Neural crest cell (in vitro differentiated cells): Measurements from ENCODE around the gene TBC1D14. TPM values are rescaled to one million over a fixed set of nuclear protein-coding genes. Genes with fewer than 3 reads are reported as not detected.

Source experiments
- DNase-seq: peaks from one replicate; pipeline ENCODE4 v3.0.0; 2021; ENCODE audit warnings: low read depth, mixed read lengths, low spot score
- H3K27ac Mint-ChIP-seq: one replicate; pipeline ENCODE4 v1.8.0; 2021; ENCODE audit warnings: mild to moderate bottlenecking, mixed read lengths; ENCODE audit not compliant: unreplicated experiment
- H3K27me3 Mint-ChIP-seq: 2 replicates; pipeline ENCODE4 v1.8.0; 2021; ENCODE audit warnings: low read depth, mild to moderate bottlenecking, mixed read lengths
- H3K36me3 Mint-ChIP-seq: 2 replicates; pipeline ENCODE4 v1.8.0; 2021; ENCODE audit warnings: low read depth, mild to moderate bottlenecking, mixed read lengths
- H3K4me1 Mint-ChIP-seq: 2 replicates; pipeline ENCODE4 v1.8.0; 2021; ENCODE audit warnings: mixed read lengths
- H3K4me3 Mint-ChIP-seq: one replicate; pipeline ENCODE4 v1.8.0; 2021; ENCODE audit warnings: mild to moderate bottlenecking, mixed read lengths
- H3K9me3 Mint-ChIP-seq: 2 replicates; pipeline ENCODE4 v1.8.0; 2021; ENCODE audit warnings: mixed read lengths
- total RNA-seq: library from RNA; stranded (reverse); gene quantifications from 2 replicates; pipeline ENCODE4 v1.2.1, GENCODE V29; 2021
- TF ChIP-seq, protein P1 (sequence below): fragments of 200-600 bp; sonication (generic); conservative IDR thresholded peaks from 2 replicates; pipeline ENCODE4 v1.5.0; 2021; ENCODE audit warnings: antibody characterized with exemption, mild to moderate bottlenecking

Gene TBC1D14
- total RNA-seq, 1 donor from 2014 or later, result 56.3 TPM

DNA sequence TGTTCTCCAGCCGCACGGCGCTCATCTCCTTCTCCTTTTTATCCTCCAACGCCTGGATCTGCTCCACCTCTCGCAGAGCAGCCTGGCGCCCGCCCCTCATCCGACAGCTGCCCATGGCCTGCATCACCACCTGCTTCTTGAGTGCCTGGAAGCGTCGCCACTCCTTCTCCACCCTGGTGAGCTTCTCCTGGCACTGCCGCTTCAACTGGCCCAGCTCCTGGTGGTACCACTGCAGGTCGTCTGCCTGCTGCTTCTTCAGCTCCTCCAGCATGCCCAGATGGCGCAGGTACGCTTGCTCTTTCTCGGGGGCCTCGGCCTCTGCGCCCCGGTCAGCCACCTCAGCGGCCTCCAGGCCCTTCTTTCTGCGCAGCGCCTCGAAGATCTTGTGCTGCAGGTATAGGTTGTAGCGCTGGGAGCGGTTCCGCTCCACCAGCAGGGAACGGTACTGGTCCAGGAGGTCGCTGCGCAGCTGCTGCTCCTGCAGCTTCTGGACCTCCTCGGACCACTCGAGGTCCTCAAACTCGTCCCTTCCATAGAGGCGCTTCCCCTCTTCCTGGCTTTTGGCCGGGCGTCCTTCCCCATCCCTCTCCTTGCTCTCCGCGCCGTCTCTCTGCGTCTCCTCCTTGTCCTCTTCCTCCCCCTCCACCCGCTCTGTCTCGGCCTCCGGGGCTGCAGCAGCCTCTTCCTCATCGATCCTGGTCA, 132.3 kb downstream of the TBC1D14 start:
- no peaks in the 10 kb centered on the region for H3K27me3 Mint-ChIP-seq
- no peaks in the 10 kb centered on the region for H3K36me3 Mint-ChIP-seq
- no peak for DNase-seq
- H3K9me3 Mint-ChIP-seq, result no peaks in the 10 kb centered on the region
- H3K4me3 Mint-ChIP-seq, result peak overlapping the region; percentile 91
- peaks cover 34% of the 10 kb centered on the region for H3K4me1 Mint-ChIP-seq
- peak overlapping the region; percentile 72 for H3K27ac Mint-ChIP-seq
- TF ChIP-seq, protein P1, sequence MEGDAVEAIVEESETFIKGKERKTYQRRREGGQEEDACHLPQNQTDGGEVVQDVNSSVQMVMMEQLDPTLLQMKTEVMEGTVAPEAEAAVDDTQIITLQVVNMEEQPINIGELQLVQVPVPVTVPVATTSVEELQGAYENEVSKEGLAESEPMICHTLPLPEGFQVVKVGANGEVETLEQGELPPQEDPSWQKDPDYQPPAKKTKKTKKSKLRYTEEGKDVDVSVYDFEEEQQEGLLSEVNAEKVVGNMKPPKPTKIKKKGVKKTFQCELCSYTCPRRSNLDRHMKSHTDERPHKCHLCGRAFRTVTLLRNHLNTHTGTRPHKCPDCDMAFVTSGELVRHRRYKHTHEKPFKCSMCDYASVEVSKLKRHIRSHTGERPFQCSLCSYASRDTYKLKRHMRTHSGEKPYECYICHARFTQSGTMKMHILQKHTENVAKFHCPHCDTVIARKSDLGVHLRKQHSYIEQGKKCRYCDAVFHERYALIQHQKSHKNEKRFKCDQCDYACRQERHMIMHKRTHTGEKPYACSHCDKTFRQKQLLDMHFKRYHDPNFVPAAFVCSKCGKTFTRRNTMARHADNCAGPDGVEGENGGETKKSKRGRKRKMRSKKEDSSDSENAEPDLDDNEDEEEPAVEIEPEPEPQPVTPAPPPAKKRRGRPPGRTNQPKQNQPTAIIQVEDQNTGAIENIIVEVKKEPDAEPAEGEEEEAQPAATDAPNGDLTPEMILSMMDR, result no peak

DNA sequence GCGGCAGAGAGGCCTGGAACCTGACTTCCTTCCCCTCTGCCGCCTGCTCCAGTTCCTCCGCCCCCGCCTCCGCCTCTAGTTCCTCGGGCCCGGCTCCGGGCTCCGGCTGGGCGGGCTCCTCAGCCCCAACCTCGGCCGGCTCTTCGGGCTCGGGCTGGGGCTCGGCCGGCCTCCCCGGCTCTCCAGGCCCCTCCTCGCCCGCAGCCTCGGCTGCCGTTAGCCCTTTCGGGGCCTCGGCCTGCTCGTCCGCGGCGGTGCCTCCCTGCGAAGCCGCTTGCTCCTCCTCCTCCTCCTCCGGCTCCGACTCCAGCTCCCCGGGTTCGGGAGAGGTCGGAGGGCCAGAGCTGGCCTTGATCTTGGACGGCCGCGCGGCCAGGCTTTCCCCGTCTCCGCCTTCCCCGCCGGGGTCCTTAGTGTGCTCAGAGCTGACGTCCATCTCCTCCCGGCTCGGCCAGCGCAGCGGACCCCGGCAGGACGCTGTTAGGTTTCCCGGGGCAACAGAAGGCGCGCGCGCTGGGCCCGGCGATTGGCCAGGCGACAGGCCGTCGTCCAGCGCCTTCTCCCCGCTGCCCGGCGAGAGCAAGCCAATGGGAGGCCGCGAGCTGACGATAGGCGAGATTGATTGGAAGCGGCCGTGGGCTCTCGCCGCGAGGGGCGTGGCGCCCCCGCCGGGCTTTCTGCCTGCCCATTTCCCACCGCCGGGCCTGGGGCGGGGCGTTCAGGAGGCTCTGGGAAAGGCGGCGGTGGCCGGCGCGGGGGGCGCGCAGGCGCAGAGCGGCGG, 133.1 kb downstream of the TBC1D14 start:
- TF ChIP-seq, protein P1, result peak; percentile 51
- Mint-ChIP-seq H3K27ac (peak overlapping the region; percentile 88), H3K36me3 (no peaks in the 10 kb centered on the region), H3K4me1 (peaks cover 34% of the 10 kb centered on the region), H3K4me3 (peak overlapping the region; percentile 96), H3K27me3 (no peaks in the 10 kb centered on the region), H3K9me3 (no peaks in the 10 kb centered on the region)
- DNase-seq, result peak; percentile 95

- peaks cover 34% of the 10 kb centered on the region for H3K4me1 Mint-ChIP-seq
- H3K9me3 Mint-ChIP-seq, result no peaks in the 10 kb centered on the region
- peak within 1 kb of the TSS; percentile 88 for H3K27ac Mint-ChIP-seq
- no peak for DNase-seq
- no peaks in the 10 kb centered on the region for H3K36me3 Mint-ChIP-seq
- H3K27me3 Mint-ChIP-seq, result no peaks in the 10 kb centered on the region
- H3K4me3 Mint-ChIP-seq, result peak within 1 kb of the TSS; percentile 96
- TF ChIP-seq, protein P1, result no peak
These were observed 133.9 kb downstream of the TBC1D14 start, which contains the start of gene TADA2B for GRCh38 chr4:7043284-7044136. TADA2B (plus strand) TSS chr4:7043372; CDS start chr4:7043580, 208 bp downstream.

- no peaks in the 10 kb centered on the region for H3K36me3 Mint-ChIP-seq
- H3K27me3 Mint-ChIP-seq, result no peaks in the 10 kb centered on the region
- DNase-seq, result no peak
- H3K4me3 Mint-ChIP-seq, result peak overlapping the region; percentile 92
- peaks cover 34% of the 10 kb centered on the region for H3K4me1 Mint-ChIP-seq
- H3K27ac Mint-ChIP-seq, result no peak overlapping the region
- TF ChIP-seq, protein P1, result no peak
- H3K9me3 Mint-ChIP-seq, result no peaks in the 10 kb centered on the region
These were observed 134.7 kb downstream of the TBC1D14 start for GRCh38 chr4:7044137-7044930.
